PFSK-1 (cell line): ENCODE data around the gene RPAP3. TPM values are rescaled to one million over a fixed set of nuclear protein-coding genes. Genes with fewer than 3 reads are reported as not detected.
A peak's percentile ranks its signal among the peaks of the same experiment; 100 is the strongest.

ENCODE experiments used
- FOXP2 ChIP-seq: optimal IDR thresholded peaks from 2 replicates; pipeline ENCODE3; 2011; ENCODE audit warnings: borderline replicate concordance, control low read depth, inconsistent platforms; ENCODE audit not compliant: insufficient read depth; ENCODE audit errors: extremely low read length, extremely low read depth
- POLR2AphosphoS5 ChIP-seq: IDR thresholded peaks from 2 replicates; pipeline ENCODE4 v1.6.1; 2012; ENCODE audit warnings: low read depth, mild to moderate bottlenecking, control low read depth, low read length, moderate library complexity
- SIN3A ChIP-seq: IDR thresholded peaks from 2 replicates; pipeline ENCODE4 v1.6.1; 2012; ENCODE audit warnings: mild to moderate bottlenecking, low read length, moderate library complexity, borderline replicate concordance; ENCODE audit not compliant: insufficient read depth
- TAF1 ChIP-seq: IDR thresholded peaks from 2 replicates; pipeline ENCODE4 v1.6.1; 2012; ENCODE audit warnings: low read length, control low read depth, borderline replicate concordance; ENCODE audit not compliant: insufficient read depth
- polyA plus RNA-seq: library from polyadenylated mRNA; unstranded; fragments of >200 nt; gene quantifications from one replicate; pipeline ENCODE4 v1.2.1, GENCODE V29; 2012; ENCODE audit warnings: low read depth, missing spikeins; ENCODE audit not compliant: insufficient read length
- TF ChIP-seq, protein P1 (sequence below), 2 experiments: IDR thresholded peaks; 2 replicates each; pipeline versions ENCODE4 v1.6.1 to v1.8.0; 2011 to 2012; ENCODE audit warnings: low read depth in 2 of 2, low read length in 2 of 2, control low read depth in 1 of 2, inconsistent platforms in 1 of 2, mild to moderate bottlenecking in 1 of 2, moderate library complexity in 1 of 2; ENCODE audit not compliant: insufficient read depth in 1 of 2

RPAP3 gene, protein sequence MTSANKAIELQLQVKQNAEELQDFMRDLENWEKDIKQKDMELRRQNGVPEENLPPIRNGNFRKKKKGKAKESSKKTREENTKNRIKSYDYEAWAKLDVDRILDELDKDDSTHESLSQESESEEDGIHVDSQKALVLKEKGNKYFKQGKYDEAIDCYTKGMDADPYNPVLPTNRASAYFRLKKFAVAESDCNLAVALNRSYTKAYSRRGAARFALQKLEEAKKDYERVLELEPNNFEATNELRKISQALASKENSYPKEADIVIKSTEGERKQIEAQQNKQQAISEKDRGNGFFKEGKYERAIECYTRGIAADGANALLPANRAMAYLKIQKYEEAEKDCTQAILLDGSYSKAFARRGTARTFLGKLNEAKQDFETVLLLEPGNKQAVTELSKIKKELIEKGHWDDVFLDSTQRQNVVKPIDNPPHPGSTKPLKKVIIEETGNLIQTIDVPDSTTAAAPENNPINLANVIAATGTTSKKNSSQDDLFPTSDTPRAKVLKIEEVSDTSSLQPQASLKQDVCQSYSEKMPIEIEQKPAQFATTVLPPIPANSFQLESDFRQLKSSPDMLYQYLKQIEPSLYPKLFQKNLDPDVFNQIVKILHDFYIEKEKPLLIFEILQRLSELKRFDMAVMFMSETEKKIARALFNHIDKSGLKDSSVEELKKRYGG
- 23.5 TPM for polyA plus RNA-seq

DNA sequence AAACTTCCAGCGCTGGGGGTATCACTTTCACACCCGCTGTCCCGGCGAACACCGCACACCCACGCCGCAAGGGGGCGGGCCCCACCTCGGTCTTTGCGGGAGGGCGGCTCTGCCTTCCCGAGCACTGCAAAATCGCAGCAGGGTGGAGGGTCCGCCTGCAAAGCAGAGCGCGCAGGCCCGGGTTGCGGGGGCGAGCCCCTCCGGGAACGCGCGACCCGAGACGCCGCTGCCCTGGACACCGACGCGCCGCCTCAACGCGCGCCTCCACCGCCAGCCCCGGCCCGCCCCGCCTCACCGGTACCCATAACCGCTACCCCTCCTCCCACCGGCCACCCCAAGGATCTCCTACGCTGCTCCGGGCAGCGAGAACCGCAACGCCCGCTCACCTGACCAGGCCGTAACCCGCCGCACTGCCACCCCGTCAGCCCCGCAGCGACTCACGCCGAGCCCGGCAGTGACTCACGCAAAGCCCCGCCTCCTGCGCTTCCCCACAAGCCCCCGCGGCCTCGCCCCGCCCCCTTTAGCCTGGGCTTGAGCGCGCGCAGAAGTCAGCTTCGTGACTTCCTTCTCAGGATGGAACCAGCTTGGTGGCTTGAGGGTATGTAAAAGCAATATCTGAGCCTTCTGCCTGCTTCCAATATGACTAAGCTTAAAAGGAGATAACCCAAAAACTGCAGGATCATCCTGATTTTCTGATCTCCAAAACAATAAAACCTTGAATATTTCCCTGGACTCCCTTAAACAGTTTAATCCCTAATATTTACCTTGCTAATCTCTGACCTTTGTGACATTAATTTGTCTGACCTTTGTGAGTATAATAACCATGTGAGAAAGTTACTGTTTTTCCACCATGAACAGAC is at the start of gene RPAP3:
TSS of gene RPAP3 (minus strand) at position 465 of the 860 bp plus-strand sequence. CDS start 3,190 bp downstream, outside the sequence.
- TF ChIP-seq POLR2AphosphoS5: peak; percentile 93
- TF ChIP-seq FOXP2: peak; percentile 16
- peak; percentile 80; the same call in 1 of the 2 replicates for TF ChIP-seq SIN3A
- TF ChIP-seq TAF1: peak; percentile 73; the same call in 1 of the 2 replicates
- TF ChIP-seq, protein P1, sequence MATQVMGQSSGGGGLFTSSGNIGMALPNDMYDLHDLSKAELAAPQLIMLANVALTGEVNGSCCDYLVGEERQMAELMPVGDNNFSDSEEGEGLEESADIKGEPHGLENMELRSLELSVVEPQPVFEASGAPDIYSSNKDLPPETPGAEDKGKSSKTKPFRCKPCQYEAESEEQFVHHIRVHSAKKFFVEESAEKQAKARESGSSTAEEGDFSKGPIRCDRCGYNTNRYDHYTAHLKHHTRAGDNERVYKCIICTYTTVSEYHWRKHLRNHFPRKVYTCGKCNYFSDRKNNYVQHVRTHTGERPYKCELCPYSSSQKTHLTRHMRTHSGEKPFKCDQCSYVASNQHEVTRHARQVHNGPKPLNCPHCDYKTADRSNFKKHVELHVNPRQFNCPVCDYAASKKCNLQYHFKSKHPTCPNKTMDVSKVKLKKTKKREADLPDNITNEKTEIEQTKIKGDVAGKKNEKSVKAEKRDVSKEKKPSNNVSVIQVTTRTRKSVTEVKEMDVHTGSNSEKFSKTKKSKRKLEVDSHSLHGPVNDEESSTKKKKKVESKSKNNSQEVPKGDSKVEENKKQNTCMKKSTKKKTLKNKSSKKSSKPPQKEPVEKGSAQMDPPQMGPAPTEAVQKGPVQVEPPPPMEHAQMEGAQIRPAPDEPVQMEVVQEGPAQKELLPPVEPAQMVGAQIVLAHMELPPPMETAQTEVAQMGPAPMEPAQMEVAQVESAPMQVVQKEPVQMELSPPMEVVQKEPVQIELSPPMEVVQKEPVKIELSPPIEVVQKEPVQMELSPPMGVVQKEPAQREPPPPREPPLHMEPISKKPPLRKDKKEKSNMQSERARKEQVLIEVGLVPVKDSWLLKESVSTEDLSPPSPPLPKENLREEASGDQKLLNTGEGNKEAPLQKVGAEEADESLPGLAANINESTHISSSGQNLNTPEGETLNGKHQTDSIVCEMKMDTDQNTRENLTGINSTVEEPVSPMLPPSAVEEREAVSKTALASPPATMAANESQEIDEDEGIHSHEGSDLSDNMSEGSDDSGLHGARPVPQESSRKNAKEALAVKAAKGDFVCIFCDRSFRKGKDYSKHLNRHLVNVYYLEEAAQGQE (IDR thresholded peaks at IDR 0.05; ENCODE audit: insufficient read depth in 1 of 2, low read depth in 2 of 2, low read length in 2 of 2): no peak

DNA sequence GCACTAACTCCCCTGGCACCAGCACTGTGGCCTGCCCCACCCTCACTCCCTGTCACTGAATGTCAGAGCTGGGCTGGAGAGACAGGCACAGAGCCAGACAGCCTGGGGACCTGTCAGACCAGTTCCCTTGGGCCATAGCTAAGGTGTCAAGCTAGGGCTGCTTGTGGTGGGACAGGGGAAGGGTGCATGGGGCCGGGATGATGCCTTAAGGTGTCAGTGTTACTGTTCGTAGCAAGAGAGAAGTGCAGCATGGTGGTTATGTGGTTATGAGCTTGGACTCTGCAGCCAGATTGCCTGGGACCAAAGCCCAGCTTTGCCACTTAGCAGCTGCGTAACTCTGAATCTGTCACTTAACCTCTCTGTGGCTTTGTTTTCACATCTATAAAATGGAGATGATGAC is 49.1 kb upstream of the RPAP3 start:
- TF ChIP-seq TAF1: no peak
- TF ChIP-seq SIN3A: no peak
- TF ChIP-seq FOXP2: no peak
- TF ChIP-seq, protein P1 (IDR thresholded peaks at IDR 0.05; ENCODE audit: insufficient read depth in 1 of 2, low read depth in 2 of 2, low read length in 2 of 2): no peak
- TF ChIP-seq POLR2AphosphoS5: no peak

DNA sequence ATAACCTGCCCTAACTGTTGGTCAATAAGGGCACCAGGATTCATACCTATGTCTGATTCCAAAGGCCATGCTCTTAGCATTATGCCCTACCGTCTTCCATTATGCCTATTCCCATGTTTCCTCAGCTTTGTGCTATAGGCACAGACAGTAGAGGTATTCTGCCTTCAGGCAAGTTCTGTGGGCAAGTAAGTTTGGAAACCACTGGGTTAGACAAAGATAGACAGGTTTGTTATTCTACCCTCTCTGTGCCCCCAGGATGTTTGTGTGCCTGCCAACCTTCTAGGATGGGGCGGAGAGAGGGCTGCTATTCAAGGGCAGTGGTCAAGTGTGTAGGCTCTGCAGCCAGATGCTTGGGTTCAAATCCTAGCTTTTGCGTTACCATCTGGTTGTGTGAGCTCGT is 48.3 kb upstream of the RPAP3 start:
- TF ChIP-seq, protein P1 (IDR thresholded peaks at IDR 0.05; ENCODE audit: insufficient read depth in 1 of 2, low read depth in 2 of 2, low read length in 2 of 2): no peak
- TF ChIP-seq FOXP2: no peak
- TF ChIP-seq TAF1: no peak
- no peak for TF ChIP-seq SIN3A
- TF ChIP-seq POLR2AphosphoS5: no peak

DNA sequence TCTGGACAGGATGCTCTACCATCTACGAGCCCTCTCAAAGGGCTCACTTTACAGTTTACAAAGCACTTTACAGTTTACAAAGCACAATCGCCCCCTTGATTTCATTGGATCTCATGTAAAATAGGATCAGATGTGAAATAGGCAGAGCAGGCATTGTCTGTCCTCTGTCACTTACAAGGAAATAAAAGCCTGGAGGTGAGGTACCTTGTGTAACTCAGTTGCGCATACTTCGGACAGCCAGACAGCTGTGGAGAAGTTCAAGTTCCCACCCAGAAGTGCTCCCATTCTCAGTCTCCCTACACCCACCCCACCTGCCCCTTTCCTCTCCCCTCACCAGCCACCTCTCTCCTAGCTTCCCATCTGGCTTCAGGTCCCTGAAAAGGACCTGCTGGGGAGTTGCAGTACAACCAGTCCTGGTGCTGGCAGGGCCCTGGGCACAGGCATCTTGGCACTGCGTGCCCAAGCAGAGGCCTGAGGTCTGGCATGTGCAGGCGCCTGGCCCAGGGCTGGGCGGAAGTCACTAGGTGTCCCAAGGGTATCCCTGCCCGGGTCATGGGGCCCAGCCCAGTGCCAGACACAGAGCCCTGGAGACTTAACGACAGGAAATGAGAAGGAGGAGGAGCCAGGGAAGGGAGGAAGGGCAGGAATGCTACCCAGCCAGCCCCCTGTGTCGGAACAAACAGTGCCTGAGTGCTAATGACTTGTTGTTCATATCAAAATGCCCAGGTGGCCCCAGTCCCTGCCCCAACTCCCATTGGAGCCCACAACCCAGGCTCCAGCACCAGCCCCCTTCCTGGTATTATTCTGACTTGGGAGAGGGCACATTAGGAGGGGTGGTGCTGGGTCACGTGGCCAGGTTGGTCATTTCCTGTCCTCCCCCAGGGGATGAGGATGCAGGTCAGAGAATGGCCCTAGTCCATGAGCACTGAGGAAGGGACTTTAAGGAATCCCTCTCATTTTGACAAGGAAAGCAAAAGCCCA is 47.5 kb upstream of the RPAP3 start:
- TF ChIP-seq SIN3A: no peak
- no peak for TF ChIP-seq POLR2AphosphoS5
- no peak for TF ChIP-seq TAF1
- TF ChIP-seq FOXP2: no peak
- TF ChIP-seq, protein P1 (IDR thresholded peaks at IDR 0.05; ENCODE audit: insufficient read depth in 1 of 2, low read depth in 2 of 2, low read length in 2 of 2): no peak
